GM19463 (cell line): Measurements from ENCODE around the gene CREG2.
"Not testable (repeated sequence)": the region's sequence is repeated elsewhere in the genome, so short reads cannot be mapped to it uniquely, and the experiment has no call there.

Experiments used
- ATAC-seq: cut with Tn5 transposase; IDR thresholded peaks from one replicate; pipeline ENCODE4 v1.9.1; 2021; ENCODE audit warnings: mild to moderate bottlenecking, moderate library complexity; ENCODE audit not compliant: unreplicated experiment

Gene CREG2

DNA sequence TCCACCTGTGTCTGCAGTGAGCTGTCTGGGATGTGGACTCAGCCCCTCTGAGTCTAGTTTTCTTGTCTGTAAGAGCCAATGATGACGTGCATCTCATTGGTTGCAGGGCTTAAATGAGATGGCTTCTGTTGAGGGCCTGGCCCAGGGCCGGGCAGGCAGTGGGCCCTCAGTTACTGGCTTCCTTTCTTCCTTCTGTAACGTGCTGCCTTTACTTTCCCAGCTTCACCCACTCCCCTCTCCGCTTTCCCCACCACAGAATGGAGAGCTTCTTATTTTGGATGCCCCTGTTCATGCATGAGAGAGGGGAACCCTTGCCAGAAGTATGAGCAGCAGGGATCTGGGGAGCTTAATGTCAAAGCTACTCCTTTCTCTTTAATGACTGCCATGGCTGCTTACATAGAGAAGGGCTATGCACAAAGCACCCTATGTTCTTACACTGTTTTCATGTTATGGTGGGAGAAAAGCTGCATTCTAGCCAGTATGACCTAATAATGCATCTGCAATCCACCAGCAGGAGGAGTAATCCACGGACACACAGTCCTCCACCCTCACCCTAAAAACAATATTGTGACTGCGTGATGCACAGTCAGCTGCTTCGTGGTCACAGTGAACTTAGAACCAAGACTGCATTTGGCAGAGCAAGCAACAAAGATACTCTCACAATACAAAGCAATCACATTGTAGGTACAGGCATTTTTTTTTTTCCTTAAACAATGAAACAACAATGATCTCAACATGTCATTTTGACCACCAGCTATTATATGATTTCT lies 37.2 kb downstream of the CREG2 start:
- ATAC-seq: no peak

DNA sequence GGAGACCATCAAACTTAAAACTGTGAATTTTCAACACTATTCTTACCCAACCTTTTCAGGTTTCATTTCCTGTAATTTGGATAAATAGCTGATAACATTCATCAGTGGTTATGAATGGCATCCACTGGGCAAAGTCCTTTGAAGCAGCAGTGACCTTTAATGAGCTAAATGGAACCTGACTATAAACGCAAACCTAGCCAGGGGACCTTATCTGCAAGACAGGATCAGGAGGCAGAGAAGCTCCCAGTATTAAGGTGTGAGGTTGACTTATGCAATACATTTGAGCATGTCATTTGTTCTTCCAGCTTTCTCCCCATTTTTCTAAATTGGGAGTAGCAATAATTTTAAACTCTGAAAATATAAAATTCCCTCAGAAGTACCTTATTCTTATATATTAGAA lies 38.4 kb downstream of the CREG2 start:
- ATAC-seq: no peak

DNA sequence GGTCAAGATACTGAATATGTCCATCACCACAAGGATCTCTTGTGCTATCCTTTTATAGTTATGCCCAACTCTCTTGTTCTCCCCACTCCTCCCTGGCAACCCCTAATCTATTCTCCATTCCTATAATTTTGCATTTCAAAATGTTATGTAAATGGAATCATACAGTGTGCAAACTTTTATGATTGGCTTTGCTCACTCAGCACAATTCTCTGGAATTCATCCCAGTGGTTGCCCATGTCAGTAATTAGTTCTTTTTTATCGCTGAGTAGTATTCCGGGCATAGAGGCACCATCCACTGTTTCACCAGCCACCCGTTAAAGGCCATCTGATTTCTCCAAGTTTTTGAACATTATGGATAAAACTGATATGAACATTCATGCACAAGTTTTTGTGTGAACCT lies 40.4 kb downstream of the CREG2 start:
- ATAC-seq: no peak

DNA sequence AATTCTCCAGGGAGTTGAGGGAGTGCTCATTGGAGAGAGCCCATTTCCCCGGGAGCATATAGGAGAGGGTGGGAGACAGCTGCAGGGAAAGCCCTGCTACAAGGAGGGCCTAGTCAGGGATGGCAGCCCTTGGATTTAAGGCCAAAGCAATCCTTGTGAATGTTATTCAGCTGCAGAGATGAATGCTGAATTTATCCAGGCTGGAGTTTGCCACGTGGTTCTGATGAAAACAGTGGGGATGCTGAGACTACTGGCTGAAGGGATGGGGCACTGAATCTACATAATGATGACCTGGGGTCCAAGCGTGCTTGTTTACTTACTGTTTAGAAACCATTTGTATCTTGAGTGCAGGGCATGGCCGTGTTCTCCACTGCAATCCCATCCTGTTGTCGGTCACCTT lies 43.2 kb downstream of the CREG2 start:
- ATAC-seq: no peak

DNA sequence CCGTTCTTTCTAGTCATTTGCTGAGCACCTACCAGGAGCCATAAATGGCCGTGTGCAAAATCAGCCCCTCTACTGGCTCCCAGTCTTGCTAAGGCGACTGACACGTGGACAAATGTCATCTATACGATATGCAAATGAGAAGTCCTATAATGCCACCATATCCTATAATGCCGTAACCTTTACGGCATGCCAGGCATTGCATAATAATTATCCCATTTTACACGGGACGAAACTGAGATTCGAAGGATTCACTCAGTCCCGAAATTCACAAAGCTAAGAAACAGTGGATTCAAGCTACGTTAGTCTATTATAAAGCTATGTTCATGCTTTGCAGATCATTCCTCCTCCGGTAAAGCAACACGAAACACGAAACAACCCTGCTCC lies 44.7 kb downstream of the CREG2 start:
- ATAC-seq: no peak

DNA sequence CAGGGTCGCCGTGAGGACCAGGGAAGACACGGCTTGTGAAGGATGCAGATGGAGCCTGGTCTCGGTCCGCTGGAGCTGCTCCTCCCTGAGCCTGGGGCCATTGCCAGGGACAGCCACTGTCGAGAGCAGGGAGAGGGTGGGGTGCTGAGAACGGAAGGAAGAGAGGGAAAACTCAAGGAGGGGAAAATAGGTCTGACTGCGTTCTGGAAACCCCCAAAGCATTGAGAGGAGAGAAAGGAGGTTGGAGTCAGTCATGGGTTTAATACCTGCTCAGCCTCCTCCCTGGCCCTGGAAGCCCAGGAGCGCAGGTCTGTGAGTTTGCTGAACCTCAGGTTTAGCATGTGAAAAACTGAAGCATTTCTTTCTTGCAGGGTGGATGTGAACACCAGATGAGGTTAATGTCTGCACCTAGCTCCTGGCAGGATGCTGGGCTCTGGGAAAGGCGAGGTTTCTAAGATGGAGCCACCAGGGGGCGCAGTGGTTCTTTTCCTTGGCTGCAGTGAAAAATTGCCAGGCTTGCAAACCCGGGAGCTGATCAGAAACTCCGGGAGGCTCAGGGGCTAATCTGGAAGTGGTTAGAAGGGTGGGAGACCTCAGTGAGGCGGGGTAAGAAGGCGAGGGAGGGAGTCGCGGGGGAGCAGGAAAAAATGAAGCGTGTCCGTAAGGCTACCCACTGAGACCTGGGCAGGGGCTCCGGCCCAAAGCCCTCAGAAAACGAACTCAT lies 45.2 kb downstream of the CREG2 start:
- ATAC-seq: no peak

DNA sequence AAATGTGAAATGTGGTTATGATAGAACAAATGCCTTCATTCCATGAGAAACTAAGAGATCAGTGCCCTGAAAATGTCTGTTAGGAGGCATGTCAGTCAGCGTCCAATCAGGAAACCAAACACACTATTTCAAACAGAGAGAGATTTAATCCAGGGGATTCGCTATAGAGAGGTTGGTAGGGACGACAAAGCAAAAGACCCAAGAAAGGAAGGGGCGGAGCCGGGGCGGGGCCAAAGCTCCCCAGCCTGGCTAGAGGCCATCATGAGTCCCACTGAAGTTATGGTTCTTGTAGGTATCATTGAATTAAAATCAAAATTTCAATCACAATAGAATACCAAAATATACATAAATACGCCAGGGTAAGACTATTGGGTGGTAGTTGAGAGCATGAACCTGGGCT lies 45.9 kb downstream of the CREG2 start:
- no peak for ATAC-seq

DNA sequence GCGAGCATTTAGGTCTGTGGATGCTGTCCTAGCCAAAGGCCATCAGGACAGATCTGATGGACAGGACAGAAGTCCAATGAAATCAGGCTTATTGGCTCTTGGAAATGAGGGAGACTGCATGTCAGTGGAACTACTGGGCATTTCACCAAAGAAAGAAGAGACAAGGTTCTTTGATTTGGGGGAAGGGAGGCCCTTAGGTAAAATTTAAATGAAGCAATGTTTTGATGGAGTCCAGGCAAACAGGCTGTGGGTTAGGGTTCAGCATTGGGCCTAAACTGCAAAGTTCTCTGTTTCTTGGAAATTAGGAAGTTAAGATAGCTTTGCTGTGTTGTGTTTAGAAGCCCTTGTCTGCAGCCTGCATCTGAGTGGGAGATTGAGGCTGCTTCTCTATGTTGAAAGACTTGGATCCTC lies 47.2 kb downstream of the CREG2 start:
- no peak for ATAC-seq

DNA sequence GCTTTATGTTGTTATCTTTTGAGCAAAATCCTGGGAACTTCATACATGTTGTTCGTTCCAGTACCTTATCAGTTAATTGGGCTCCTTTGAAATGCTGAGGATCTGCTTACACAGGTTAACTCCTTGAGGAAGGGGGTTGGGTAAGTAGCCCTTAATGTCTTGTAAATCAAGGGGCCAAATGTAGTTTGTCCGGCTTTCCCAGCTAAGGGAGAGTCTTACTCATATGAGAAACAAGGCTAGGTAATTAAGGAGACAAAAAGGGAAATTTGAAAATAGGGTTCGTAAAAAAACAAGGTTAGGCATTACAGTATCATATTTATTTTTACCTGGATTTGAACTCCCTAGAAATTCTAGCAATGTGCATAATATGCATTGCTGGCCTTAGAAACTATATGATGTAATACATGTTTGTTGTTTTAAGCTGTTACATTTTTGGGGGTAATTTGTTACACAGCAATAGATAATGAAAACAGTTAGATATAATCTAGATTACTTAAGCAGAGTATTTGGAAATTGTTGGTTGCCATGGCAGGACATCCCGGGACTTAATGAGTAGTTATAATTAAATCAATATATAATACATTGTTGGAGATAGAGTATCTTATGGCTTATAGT lies 47.9 kb downstream of the CREG2 start:
- ATAC-seq: no peak

DNA sequence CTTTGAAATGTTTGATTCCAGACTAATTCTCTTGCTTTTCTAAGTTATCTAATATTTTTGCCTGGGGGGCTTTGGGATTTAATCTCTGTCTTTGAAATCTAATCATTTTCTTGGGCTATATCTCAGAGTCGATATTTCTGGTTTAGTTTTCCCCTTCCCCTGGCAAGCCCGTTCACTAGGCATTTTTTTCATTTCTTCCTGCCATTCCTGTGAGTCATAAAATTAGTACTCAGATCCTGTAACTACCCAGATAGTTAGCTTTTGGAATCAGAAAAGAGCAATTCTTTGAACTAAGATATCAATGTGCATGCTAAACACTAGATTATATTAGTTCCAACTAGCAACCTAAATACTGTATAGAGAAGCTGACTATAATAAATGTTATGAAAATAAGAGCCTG lies 49.4 kb downstream of the CREG2 start:
- no peak for ATAC-seq

DNA sequence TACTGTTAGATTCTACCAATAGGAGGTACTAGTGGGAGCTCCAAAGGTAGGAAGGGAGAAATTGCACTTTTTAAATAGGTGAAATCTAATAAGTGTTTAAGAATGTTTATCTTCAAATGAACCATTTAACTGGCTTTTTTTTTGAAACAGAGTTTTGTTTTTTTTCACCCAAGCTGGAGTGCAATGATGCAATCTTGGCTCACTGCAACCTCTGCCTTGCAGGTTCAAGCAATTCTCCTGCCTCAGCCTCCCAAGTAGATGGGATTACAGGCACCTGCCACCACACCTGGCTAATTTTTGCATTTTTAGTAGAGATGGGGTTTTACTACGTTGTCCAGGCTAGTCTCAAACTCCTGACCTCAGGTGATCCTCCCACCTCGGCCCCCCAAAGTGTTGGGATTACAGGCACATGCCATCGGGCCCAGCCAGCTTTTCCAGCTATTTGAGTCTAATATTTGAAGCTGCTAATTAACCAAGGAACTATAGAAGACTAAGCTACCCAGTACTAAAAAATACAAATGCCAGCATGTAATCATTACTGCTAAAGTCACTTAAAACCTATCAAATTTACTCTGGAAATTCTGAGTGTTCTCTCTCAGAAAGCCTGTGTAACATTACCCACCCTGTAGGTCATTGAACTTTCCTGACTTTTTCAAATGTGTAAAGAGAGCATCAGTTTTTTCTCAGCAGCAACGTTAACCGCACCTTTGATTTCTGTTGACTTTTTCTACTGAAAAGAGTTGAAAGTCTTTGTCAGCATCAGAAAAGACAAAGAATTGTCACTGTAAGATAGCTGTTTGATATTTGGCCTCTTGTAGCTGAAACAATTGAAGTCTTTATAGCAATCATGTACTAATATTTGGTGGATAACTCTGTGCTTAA lies 54.2 kb downstream of the CREG2 start:
- ATAC-seq: no peak

DNA sequence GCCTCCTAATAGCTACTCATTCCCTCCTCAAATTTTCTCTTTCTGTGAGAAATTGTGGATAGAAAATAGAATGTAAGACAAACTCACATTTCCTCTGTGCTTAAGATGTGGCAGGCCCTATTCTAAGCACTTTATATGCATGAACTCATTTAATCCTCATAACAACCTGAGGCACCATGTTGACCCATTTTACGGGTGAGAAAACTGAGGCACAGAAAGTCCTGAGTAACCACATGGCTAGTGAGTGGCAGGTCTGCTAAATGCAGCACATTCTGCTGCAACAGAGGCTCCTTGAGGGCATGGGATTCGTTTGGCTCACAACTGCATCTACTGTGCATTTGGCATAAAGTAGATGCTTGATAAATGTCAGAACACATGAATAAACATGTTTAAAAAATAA lies 56.1 kb downstream of the CREG2 start:
- no peak for ATAC-seq

DNA sequence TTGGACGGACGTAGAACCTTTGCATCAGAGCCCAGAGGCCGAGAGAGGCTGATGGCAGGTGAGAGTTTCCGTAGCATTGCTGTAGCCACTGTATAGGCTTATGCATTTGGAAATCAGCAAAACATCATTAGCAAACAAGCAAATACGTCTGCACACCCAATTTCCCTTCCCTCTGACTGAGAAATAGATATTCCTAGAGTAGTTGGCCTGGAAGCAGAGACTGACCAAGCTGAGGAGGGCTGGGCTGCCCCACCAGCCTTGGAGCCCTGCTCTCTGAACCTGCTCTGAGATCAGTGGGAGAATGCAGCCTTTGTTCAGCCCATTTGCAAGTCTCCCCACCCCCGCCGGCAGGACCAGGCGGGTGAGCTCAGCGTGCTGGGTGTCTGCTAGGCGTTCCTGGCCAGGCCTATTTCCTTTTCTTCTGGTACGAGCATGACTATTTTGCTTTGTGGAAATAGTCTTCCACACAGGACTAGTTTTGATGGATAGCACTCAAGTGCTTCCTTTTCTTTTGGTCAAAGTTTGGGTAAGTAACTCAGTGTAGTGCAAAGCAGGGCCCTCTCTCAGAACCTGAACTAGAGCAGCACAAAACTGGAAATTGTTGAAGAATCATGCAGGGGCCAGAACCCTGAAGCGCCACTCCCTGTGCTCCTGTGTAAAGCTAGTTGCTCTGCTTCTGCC lies 56.9 kb downstream of the CREG2 start:
- no peak for ATAC-seq

DNA sequence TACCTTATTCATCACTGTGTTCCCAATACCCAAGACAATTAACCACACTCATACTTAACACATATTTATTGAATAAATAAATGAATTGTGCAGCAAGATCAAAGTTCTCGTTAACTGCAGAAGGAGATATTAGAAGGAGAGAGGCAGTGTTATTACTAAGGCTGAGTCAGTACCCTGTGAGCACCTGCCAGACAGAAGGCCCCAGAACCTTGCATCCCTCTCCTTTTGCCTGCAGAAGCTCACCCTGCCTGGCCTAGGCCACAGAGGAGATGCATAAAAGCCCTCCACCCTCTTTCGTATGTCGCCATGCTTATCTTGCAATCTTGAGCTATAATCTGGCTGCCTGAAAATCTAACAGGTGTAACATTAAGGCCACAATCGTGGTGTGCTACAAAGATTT lies 58.3 kb downstream of the CREG2 start:
- no peak for ATAC-seq

DNA sequence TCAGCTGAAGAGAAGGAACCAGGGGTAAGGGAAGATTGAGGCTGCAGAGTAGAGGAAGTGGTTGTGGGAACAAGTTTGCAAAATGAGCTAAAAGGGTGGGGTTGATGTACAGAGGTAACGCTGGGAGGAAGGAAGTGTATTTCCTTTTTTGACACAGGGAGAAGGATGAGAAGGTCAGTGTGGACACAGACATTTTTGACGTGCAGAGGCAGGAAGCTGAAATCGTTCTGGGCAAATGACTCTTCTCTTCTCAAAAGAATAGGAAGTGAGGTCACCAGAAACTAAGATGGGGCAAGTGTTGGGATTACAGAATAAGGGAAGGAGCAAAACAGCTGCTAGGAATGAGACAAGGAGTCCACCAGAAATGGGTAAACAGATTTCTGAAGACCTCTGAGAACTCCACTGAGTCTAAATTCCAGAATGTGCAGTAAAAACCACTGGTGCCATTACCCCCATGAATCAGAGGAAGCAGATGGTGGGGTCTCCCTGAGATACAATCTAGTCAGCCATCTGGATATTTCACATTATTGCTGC lies 58.8 kb downstream of the CREG2 start:
- no peak for ATAC-seq

DNA sequence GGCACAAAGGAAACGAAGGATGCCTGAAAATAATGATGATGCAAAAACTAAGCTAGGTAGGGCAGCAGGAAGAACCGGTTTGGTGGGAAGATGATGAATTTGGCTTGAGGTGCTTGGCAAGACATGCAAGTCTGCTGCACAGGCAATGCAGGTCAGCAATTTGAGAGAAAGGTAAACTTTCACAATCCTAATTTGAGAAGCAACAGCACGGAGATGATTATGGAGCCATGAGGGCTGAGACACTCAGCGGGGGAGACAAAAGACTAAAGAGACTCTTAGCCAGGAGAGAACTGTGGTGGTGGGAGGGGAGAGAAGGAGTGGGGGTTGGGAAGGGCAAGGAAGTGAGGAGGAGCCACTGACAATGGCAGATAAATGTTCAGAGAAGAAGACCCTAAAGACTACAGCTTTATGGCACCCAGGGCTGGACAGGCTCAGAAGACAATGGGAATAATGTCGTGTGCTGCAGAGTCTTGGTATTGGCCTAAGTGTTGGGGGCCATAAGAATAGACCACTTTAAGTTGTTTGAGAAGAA lies 59.4 kb downstream of the CREG2 start:
- ATAC-seq: no peak

DNA sequence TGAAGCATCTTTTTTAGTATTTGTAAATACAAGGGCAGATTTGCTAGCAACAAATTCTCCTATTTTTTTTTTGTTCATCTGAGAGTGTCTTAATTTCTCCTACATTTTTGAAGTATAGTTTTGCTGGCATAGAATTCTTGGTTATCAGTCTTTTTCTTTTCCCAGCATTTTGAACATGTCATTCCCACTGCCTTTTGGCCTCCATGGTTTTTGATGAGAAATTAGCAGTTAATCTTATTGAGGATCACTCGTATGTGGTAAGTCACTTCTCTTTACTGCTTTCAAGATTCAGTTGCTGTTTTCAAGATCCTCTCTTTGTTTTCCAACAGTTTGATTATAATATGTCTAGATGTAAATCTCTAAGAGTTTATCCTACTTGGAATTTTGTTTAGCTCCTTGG lies 61.9 kb downstream of the CREG2 start:
- no peak for ATAC-seq

DNA sequence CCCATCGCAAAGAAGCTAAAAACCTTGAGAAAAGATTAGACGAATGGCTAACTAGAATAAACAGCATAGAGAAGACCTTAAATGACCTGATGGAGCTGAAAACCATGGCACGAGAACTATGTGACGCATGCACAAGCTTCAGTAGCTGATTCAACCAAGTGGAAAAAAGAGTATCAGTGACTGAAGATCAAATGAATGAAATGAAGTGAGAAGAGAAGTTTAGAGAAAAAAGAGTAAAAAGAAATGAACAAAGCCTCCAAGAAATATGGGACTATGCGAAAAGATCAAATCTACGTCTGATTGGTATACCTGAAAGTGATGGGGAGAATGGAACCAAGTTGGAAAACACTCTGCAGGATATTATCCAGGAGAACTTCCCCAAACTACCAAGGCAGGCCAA lies 70.7 kb downstream of the CREG2 start:
- ATAC-seq: not testable (repeated sequence)

DNA sequence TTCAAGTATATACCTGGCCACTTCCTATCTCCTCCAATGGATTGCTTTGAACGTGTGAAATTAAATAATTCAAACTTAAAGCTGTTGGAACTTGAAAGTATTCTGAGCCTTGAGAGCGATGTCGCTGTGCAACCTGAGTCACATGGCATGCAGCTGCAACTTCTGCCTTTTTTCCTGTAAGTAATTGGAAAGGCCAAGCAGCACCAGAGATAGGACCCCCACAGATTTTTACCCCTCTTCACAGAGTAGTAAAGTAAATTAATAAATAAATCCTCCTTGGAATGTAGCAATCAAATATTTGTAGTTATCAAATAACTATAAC lies 75.6 kb downstream of the CREG2 start:
- no peak for ATAC-seq
